ENCODE results near the gene BASP1. TPM values are rescaled to one million over a fixed set of nuclear protein-coding genes. Genes with fewer than 3 reads are reported as not detected.

BASP1 gene
- total and polyA plus RNA-seq, 2 experiments from 2014 or later: 134 to 183 TPM

DNA sequence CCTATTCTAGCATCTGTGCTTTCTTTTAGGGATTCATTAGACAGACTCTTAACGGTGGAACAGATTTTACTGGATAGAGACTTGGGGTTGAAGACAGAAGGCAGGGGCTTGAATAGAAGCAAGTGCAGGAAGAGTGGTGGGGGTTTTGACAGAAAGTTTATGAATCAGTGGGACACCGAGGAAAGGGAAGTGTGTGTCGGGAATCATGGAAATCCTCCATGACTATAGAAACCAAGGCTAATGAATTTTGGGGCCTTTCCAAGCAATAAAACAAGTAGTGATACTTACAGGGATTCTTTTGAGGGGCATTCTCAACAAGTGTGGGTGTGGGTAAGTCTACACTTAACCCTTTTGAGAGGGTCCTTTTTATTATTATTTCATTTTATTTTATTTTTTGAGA lies 12.8 kb downstream of the BASP1 start:
- H3K79me2 ChIP-seq: peaks cover 100% of the 10 kb centered on the region
- no peaks in the 10 kb centered on the region for H3K9me3 ChIP-seq (ENCODE audit: low read depth)
- 91% methylated on average over 3 of the region's 3 CpGs for WGBS (ENCODE audit: low lambda C conversion rate, missing lambda C conversion rate)
- H3K27ac ChIP-seq: no peak overlapping the region
- H3K36me3 ChIP-seq (replicated peaks; ENCODE audit: insufficient read depth, low read depth): no peaks in the 10 kb centered on the region
- no peak overlapping the region for H3K4me3 ChIP-seq
- TF ChIP-seq EZH2 (IDR thresholded peaks at IDR 0.05; ENCODE audit: borderline replicate concordance) (no peak), EZH2phosphoT487 (IDR thresholded peaks at IDR 0.05; ENCODE audit: low read depth, severe bottlenecking, unreplicated experiment) (no peak)
- TF ChIP-seq, protein P1, sequence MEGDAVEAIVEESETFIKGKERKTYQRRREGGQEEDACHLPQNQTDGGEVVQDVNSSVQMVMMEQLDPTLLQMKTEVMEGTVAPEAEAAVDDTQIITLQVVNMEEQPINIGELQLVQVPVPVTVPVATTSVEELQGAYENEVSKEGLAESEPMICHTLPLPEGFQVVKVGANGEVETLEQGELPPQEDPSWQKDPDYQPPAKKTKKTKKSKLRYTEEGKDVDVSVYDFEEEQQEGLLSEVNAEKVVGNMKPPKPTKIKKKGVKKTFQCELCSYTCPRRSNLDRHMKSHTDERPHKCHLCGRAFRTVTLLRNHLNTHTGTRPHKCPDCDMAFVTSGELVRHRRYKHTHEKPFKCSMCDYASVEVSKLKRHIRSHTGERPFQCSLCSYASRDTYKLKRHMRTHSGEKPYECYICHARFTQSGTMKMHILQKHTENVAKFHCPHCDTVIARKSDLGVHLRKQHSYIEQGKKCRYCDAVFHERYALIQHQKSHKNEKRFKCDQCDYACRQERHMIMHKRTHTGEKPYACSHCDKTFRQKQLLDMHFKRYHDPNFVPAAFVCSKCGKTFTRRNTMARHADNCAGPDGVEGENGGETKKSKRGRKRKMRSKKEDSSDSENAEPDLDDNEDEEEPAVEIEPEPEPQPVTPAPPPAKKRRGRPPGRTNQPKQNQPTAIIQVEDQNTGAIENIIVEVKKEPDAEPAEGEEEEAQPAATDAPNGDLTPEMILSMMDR (IDR thresholded peaks at IDR 0.05; ENCODE audit: poor library complexity): no peak
- H3K9me2 ChIP-seq (replicated peaks; ENCODE audit: insufficient read depth): no peaks in the 10 kb centered on the region
- no peak for DNase-seq (ENCODE audit: low spot score)
- no peak overlapping the region for H3K4me2 ChIP-seq
- H3K4me1 ChIP-seq (ENCODE audit: insufficient read depth): peaks cover 6% of the 10 kb centered on the region
- H2AFZ ChIP-seq: no peak overlapping the region
- peaks cover 79% of the 10 kb centered on the region for H4K20me1 ChIP-seq (ENCODE audit: insufficient read depth, poor library complexity, severe bottlenecking)
- no peaks in the 10 kb centered on the region for H3K27me3 ChIP-seq

DNA sequence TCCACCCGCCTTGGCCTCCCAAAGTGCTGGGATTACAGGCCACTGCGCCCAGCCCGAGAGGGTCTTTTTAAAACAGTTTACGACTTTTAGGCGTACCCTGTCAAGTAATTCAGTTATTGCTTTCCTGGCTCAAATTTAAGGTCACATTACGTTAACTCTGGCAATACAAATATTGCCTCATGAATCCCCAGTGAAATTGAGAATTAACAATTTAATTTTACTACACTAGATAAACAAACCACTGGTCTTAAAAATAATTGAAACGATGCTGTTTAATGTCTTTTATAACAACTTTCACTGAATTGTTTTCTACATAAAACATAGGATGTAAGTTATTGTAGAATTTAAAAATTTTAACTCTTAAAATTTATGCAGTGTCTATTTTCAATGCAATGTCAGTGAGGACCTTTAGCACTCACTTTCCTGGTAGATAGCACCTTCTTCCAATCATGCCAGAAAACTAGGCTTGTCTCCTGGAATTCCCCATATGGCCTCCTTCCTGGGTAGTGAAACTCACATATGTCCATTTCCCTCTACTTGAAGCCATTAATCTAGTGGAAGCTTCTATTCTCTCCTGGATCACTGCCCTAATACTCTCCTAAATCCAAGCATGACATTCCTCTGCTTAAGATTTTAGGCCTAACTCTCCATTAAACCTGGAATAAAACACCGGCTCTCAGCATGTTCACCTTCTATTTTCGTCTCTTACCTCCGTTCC lies 13.5 kb downstream of the BASP1 start:
- no peak overlapping the region for H2AFZ ChIP-seq
- H3K9me2 ChIP-seq (replicated peaks; ENCODE audit: insufficient read depth): no peaks in the 10 kb centered on the region
- H3K27me3 ChIP-seq: no peaks in the 10 kb centered on the region
- H3K36me3 ChIP-seq (replicated peaks; ENCODE audit: insufficient read depth, low read depth): no peaks in the 10 kb centered on the region
- TF ChIP-seq EZH2phosphoT487 (IDR thresholded peaks at IDR 0.05; ENCODE audit: low read depth, severe bottlenecking, unreplicated experiment) (no peak), EZH2 (IDR thresholded peaks at IDR 0.05; ENCODE audit: borderline replicate concordance) (no peak)
- TF ChIP-seq, protein P1 (IDR thresholded peaks at IDR 0.05; ENCODE audit: poor library complexity): no peak
- DNase-seq (ENCODE audit: low spot score): no peak
- H3K4me2 ChIP-seq: no peak overlapping the region
- no peak overlapping the region for H3K27ac ChIP-seq
- peaks cover 6% of the 10 kb centered on the region for H3K4me1 ChIP-seq (ENCODE audit: insufficient read depth)
- H3K79me2 ChIP-seq: peaks cover 100% of the 10 kb centered on the region
- WGBS (ENCODE audit: low lambda C conversion rate, missing lambda C conversion rate): 80% methylated on average over 10 of the region's 10 CpGs
- H3K4me3 ChIP-seq: no peak overlapping the region
- peaks cover 79% of the 10 kb centered on the region for H4K20me1 ChIP-seq (ENCODE audit: insufficient read depth, poor library complexity, severe bottlenecking)
- no peaks in the 10 kb centered on the region for H3K9me3 ChIP-seq (ENCODE audit: low read depth)

DNA sequence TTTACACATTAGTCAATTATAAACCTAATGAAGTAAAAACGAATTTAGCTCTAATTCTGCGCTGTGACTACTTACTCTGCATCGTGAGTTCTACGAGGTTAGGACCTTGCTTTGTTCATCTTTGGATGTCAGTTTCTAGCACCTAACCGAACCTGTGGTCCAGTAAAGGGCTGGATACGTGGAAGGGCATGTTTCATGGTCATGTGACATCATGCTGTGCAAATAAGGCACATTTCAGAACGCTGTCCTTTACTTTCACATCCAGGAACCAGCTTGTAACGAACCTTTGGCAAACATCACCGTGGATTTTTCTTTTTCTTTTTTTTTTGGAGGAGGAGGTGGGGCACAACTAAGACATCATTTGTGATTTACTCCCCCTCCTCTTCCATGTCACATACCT lies 15.0 kb downstream of the BASP1 start:
- Histone ChIP-seq H3K4me3 (no peak overlapping the region), H2AFZ (no peak overlapping the region), H3K79me2 (peaks cover 100% of the 10 kb centered on the region), H3K27ac (peak overlapping the region; percentile 23), H4K20me1 (ENCODE audit: insufficient read depth, poor library complexity, severe bottlenecking) (peaks cover 78% of the 10 kb centered on the region), H3K4me2 (peak overlapping the region; percentile 5), H3K9me3 (ENCODE audit: low read depth) (no peaks in the 10 kb centered on the region), H3K9me2 (replicated peaks; ENCODE audit: insufficient read depth) (no peaks in the 10 kb centered on the region), H3K27me3 (no peaks in the 10 kb centered on the region), H3K4me1 (ENCODE audit: insufficient read depth) (peaks cover 6% of the 10 kb centered on the region), H3K36me3 (replicated peaks; ENCODE audit: insufficient read depth, low read depth) (no peaks in the 10 kb centered on the region)
- no peak for DNase-seq (ENCODE audit: low spot score)
- TF ChIP-seq, protein P1 (IDR thresholded peaks at IDR 0.05; ENCODE audit: poor library complexity): no peak
- no peak for TF ChIP-seq EZH2phosphoT487 (IDR thresholded peaks at IDR 0.05; ENCODE audit: low read depth, severe bottlenecking, unreplicated experiment)
- TF ChIP-seq EZH2 (IDR thresholded peaks at IDR 0.05; ENCODE audit: borderline replicate concordance): no peak
- WGBS (ENCODE audit: low lambda C conversion rate, missing lambda C conversion rate): 78% methylated on average over 9 of the region's 9 CpGs

Measured in hepatocyte (in vitro differentiated cells).